HepG2 (cell line): ENCODE measurements around the gene AHNAK. TPM values are rescaled to one million over a fixed set of nuclear protein-coding genes. Genes with fewer than 3 reads are reported as not detected.

Experiments
- AHDC1 ChIP-seq: sonication (generic); formaldehyde crosslinking; IDR thresholded peaks from 2 replicates; pipeline ENCODE4 v1.5.1; 2020; ENCODE audit warnings: mild to moderate bottlenecking, missing genetic modification reagents, borderline replicate concordance
- FOXK2 ChIP-seq: fragments of 450-650 bp; IDR thresholded peaks from 2 replicates; pipeline ENCODE4 v1.6.1; 2016
- HNF1B ChIP-seq: sonication (generic); formaldehyde crosslinking; IDR thresholded peaks from 2 replicates; pipeline ENCODE4 v1.5.1; 2020; ENCODE audit warnings: mild to moderate bottlenecking, moderate library complexity, missing genetic modification reagents
- MIER3 ChIP-seq: IDR thresholded peaks from 2 replicates; pipeline ENCODE4 v1.6.1; 2016; ENCODE audit warnings: missing compliant biosample characterization, borderline replicate concordance
- MLLT10 ChIP-seq: sonication (generic); formaldehyde crosslinking; IDR thresholded peaks from 2 replicates; pipeline ENCODE4 v1.4.0; 2020; ENCODE audit warnings: missing genetic modification reagents
- NKX3-1 ChIP-seq: sonication (generic); formaldehyde crosslinking; IDR thresholded peaks from 2 replicates; pipeline ENCODE4 v1.5.0; 2020; ENCODE audit warnings: missing genetic modification reagents
- NR1H2 ChIP-seq: sonication (generic); formaldehyde crosslinking; IDR thresholded peaks from 2 replicates; pipeline ENCODE4 v1.8.1; 2022; ENCODE audit warnings: low read depth, missing genetic modification reagents, borderline replicate concordance
- NR2F2 ChIP-seq: IDR thresholded peaks from 2 replicates; pipeline ENCODE4 v1.6.1; 2012; ENCODE audit warnings: low read depth, inconsistent platforms, borderline replicate concordance
- PCBP2 ChIP-seq: fragments of 200-400 bp; formaldehyde crosslinking; optimal IDR thresholded peaks from 2 replicates; pipeline ENCODE3; 2018; ENCODE audit warnings: low read length, low read depth; ENCODE audit not compliant: poor library complexity, severe bottlenecking
- PHF8 ChIP-seq: sonication (generic); formaldehyde crosslinking; IDR thresholded peaks from 2 replicates; pipeline ENCODE4 v1.5.0; 2020; ENCODE audit warnings: missing genetic modification reagents
- RBM39 ChIP-seq: fragments of 200-400 bp; formaldehyde crosslinking; IDR thresholded peaks from one replicate; pipeline ENCODE4 v1.6.1; 2018; ENCODE audit warnings: antibody characterized with exemption, mild to moderate bottlenecking, low read depth, low read length; ENCODE audit not compliant: poor library complexity, severe bottlenecking
- SIN3A ChIP-seq: IDR thresholded peaks from 2 replicates; pipeline ENCODE4 v1.6.1; 2011; ENCODE audit warnings: low read depth, mild to moderate bottlenecking, control low read depth, low read length, borderline replicate concordance
- STAT6 ChIP-seq: sonication (generic); formaldehyde crosslinking; IDR thresholded peaks from 2 replicates; pipeline ENCODE4 v1.4.0; 2020; ENCODE audit warnings: missing genetic modification reagents, mild to moderate bottlenecking, borderline replicate concordance
- ZFY ChIP-seq: sonication (generic); formaldehyde crosslinking; IDR thresholded peaks from 2 replicates; pipeline ENCODE4 v1.4.0; 2020; ENCODE audit warnings: missing genetic modification reagents
- ZNF296 ChIP-seq: sonication (generic); formaldehyde crosslinking; conservative IDR thresholded peaks from 2 replicates; pipeline ENCODE4 v1.5.0; 2020; ENCODE audit warnings: mild to moderate bottlenecking, missing genetic modification reagents
- ZNF549 ChIP-seq: sonication (generic); formaldehyde crosslinking; IDR thresholded peaks from 2 replicates; pipeline ENCODE4 v1.5.0; 2020; ENCODE audit warnings: missing genetic modification reagents
- ZNF576 ChIP-seq: sonication (generic); formaldehyde crosslinking; IDR thresholded peaks from 2 replicates; pipeline ENCODE4 v1.4.0; 2020; ENCODE audit warnings: mild to moderate bottlenecking, missing genetic modification reagents
- ZNF891 ChIP-seq: sonication (generic); formaldehyde crosslinking; IDR thresholded peaks from 2 replicates; pipeline ENCODE4 v1.5.0; 2020; ENCODE audit warnings: mild to moderate bottlenecking, missing genetic modification reagents
- ZSCAN25 ChIP-seq: sonication (generic); formaldehyde crosslinking; IDR thresholded peaks from 2 replicates; pipeline ENCODE4 v1.8.0; 2022; ENCODE audit warnings: mild to moderate bottlenecking, missing genetic modification reagents
- polyA plus RNA-seq, 8 experiments: library from polyadenylated mRNA; depleted of rRNA in 3 of 8; stranded (reverse) in 7 of 8; unstranded in 1 of 8; fragments of >200 nt; fragmentation: Illumina TruSeq in 4 of 8; extraction: Trizol in 4 of 8; gene quantifications; 2 replicates each; pipeline versions ENCODE4 v1.2.1 to v1.2.3, GENCODE V29; 2011 to 2016; ENCODE audit warnings: low read depth in 4 of 8, missing spikeins in 1 of 8, mixed read lengths in 1 of 8; ENCODE audit not compliant: insufficient read depth in 1 of 8
- total RNA-seq, 5 experiments: library from RNA; depleted of rRNA; stranded (reverse); fragments of >200 nt; fragmentation: Illumina TruSeq; extraction: Trizol; gene quantifications; 2 replicates each; pipeline ENCODE4 v1.2.3, GENCODE V29; 2016; ENCODE audit warnings: low read depth in 1 of 5

Gene AHNAK
- total and polyA plus RNA-seq, 2 of the 13 experiments (the other 11 are each of a cell fraction or from before 2014, with no cell fraction given), result 23.4 to 25.0 TPM

GRCh38 chr11:62573592-62574362 lies 27.2 kb upstream of the AHNAK start, which contains the start of gene EEF1G (continued):
- TF ChIP-seq NKX3-1, result no peak
- TF ChIP-seq NR1H2 (CRISPR knock-in tag), result no peak
- no peak for TF ChIP-seq ZNF296 (CRISPR knock-in tag)
- TF ChIP-seq AHDC1 (CRISPR knock-in tag), result no peak; the same call in 1 of the 2 replicates
- TF ChIP-seq NR2F2, result 0 out of 2 replicates have a peak, but pooled peaks have one; percentile 19
- peak; percentile 58; the same call in 1 of the 2 replicates for TF ChIP-seq ZSCAN25
- no peak for TF ChIP-seq RBM39
- no peak for TF ChIP-seq PCBP2
- no peak for TF ChIP-seq ZNF576 (CRISPR knock-in tag)
- TF ChIP-seq STAT6 (CRISPR knock-in tag), result 0 out of 2 replicates have a peak, but pooled peaks have one; percentile 57
- TF ChIP-seq ZFY (CRISPR knock-in tag), result peak; percentile 75
- TF ChIP-seq SIN3A, result peak; percentile 59; the same call in 1 of the 2 replicates
- TF ChIP-seq ZNF549 (CRISPR knock-in tag), result 0 out of 2 replicates have a peak, but pooled peaks have one; percentile 52
- peak; percentile 81; the same call in 1 of the 2 replicates for TF ChIP-seq ZNF891 (CRISPR knock-in tag)
- TF ChIP-seq HNF1B, result peak; percentile 89
- peak; percentile 62; the same call in 1 of the 2 replicates for TF ChIP-seq FOXK2
- TF ChIP-seq MLLT10 (CRISPR knock-in tag), result no peak
- TF ChIP-seq PHF8 (CRISPR knock-in tag), result peak; percentile 86
- TF ChIP-seq MIER3 (CRISPR knock-in tag), result peak; percentile 67; the same call in 1 of the 2 replicates
